NCI-H1092 (cell line): ENCODE measurements around the gene PNMA8C.
"Not testable (repeated sequence)": the region's sequence is repeated elsewhere in the genome, so short reads cannot be mapped to it uniquely, and the experiment has no call there.

Experiments
- DNase-seq: peaks from one replicate; lab custom pipeline; 2025; lab: John Stamatoyannopoulos, UW

PNMA8C gene

DNA sequence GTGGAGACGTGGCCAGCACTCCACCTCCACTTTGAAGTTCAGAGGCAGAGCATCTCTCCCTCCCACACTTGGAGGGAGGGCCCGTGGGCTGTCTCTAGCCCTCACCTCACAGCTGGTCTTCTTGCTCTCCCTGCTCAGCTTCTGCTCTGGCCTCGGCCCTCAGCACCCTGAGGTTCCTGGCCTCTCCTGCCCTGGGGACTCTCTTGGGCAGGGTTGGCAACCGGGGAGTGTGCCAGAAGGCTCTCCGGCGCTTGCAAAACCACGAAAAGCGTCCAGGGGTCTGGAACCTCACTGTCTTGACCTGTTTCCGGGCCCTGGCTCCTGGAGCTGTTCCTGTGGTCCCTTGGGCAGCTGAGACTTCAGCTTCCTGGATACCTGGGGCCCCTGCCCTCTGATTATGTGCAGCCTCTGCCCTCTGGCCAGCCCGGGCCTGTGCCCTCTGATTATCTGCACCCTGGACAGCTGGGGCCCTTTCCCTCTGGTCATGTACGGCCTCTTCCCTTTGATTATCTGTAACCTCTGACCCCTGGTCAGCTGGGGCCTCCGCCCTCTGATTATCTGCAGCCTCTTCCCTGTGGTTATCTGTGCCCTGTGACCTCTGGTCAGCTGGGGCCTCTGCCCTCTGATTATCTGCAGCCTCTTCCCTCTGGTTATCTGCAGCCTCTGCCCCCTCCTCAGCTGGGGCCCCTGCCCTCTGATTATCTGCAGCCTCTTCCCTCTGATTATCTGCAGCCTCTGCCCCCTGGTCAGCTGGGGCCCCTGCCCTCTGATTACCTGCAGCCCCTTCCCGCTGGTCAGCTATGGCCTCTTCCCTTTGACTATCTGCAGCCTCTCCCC is 17.4 kb downstream of the PNMA8C start:
- DNase-seq: no peak

DNA sequence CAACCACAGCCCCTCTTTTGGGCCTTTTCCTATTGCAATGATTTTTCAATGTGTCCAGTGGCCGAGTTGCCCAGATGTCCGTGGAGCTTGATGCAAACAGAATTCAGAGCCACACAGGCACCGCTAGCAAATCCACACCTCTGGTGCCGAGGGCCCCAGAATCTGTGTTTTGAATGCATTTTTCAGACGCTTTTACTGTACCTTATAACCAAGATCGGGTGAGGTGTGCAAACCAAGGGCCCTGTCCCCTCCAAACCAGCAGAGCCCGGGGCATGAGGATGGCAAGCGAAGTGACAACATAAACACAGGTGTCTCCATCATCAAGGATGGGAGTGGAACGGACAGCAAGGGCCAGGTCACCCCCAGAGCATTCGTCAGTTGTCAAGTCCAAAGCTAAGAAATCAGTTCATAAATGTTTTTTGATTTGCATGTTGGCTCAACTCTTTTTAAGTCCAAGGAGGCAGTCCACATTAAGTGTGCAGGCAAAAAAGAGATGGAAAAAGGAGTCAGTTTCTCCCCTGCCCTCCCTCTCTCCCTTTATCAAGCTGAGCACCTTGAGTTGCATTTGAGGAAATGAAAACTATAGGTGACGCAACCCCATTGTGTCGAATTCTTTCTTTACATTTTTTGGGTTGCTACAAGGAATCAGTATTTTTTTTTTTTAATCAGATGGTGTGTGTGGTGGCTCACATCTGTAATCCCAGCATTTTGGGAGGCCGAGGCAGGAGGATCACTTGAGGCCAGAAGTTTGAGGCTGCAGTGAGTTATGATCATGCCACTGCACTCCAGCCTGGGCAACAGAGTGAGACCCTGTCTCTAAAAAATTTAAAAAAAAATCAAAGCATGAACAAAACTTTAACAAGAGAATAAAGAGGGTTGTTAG is 18.3 kb downstream of the PNMA8C start:
- DNase-seq: no peak

DNA sequence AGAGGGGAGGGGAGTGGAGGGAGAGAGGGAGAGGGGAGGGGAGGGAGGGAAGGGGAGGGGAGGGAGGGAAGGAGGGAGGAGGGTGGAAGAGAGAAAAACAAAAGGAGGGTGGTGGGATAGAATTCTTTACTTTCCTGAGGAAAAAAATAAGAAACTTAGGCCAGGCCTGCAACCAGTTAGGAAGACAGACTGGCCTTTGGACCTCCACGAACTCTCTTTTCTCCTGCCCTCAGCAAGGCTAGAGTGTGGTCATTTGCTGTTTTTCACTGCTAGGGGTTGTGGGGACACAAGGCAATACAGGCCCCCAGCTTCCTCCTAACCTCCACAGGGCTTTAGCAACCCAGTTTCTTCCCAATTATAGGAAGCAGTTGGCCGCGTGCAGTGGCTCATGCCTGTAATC is 19.5 kb downstream of the PNMA8C start:
- no peak for DNase-seq

DNA sequence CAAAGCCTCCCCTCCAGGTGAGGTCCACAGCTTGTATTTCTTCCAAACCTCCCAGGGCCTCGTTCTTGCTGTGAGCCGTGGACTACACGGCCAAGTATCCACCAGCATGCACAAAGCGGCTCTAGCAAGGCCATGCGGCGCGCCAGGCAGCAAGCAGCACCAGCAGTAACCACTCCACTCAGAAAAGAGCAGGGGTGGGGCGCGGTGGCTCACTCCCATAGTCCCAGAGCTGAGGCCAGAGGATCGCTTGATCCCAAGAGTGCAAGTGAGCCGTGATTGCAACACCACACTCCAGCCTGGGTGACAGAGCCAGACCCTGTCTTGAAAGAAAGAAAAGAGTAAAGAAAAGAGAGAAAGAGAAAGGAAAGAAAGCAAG is 20.1 kb downstream of the PNMA8C start:
- DNase-seq: no peak

DNA sequence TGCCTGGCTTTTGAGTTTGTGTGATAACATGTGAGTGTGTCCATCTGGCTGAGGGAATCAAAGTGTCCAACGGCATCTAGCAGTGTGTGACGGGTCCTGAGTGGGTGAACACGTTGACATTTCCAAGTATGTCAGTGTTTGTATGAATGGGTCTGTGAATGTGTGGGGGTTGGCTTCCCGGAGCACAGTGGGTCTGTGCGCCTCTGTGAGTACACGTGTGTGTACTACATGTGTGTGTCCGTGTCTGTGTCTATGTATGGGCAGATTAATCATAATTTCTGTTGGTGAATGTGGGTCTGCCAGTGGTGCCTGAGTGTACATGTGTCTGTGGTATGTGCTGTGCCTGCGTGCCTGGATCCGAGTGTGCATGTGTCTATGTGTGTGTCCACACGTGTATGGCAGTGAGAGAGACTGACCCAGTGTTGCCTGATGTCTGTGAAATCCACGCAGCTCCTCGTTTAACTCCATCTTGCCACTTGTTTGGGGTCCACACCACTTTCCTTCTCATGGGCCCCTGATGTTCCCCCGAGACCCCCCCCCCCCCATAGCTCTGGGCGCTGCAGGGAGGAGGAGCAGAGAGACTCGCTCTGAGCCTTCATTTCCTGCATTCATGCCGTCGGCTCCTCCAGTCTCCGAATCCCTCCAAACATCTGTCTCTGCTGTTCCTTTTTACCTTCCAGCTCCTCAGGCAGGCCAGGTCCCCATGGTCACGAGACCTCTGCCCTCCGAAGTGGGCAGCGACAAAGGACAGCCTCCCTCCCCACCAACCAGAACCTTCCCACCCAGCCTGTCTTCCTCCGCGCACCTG is 20.7 kb downstream of the PNMA8C start:
- DNase-seq: no peak

DNA sequence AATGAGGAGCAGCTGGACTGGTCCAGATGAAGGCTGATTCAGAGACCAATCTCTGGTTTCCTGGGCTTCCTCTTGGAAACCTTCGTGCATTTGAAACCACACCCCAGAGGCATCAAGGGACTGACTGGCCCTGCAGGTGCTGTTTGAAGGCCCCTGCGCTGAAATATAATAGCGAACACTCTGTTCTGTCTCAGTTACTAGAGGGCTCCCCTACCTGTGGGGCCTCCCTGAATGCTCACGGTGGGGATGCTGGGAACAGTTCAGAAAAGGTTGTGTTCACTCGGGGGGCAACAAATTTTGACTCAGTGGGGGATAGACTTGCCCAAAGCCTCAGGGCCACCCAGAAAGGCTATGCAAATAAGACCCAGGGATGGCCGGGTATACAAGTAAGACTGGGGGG is 21.8 kb downstream of the PNMA8C start:
- DNase-seq: no peak

DNA sequence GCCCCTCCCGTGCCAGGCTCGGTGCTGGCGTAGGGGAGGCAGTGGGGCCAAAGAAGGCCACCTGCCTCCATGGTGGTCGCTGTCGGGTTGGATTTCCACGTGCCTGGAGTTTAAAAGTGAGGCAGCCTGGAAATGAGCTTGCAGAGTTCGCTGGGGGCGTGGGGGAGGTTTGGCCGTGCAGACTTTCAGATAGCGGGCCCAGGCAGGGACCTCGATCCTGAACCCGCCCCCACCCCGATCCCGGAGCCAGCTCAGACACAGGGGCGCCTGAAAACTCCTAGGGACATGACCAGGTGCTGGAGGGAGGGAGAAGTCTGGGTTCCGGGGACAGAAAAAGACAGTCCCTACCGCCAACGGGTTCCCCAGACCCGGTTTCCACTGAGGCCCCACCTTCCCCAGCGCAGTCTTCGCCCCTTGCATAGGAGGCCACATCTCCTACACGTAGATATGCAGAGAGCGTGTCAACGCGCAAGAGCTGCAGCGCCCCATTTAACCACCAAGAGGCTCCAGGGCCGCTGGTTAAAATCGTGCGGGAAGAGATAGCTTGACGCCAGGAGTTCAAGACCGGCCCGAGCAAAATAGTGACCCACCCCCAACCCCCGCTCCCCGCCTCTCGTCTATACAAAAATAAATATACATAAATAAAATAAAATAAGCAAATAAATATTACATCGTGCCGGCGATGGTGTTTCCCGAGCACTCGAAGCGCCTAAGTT is 23.8 kb downstream of the PNMA8C start:
- no peak for DNase-seq

DNA sequence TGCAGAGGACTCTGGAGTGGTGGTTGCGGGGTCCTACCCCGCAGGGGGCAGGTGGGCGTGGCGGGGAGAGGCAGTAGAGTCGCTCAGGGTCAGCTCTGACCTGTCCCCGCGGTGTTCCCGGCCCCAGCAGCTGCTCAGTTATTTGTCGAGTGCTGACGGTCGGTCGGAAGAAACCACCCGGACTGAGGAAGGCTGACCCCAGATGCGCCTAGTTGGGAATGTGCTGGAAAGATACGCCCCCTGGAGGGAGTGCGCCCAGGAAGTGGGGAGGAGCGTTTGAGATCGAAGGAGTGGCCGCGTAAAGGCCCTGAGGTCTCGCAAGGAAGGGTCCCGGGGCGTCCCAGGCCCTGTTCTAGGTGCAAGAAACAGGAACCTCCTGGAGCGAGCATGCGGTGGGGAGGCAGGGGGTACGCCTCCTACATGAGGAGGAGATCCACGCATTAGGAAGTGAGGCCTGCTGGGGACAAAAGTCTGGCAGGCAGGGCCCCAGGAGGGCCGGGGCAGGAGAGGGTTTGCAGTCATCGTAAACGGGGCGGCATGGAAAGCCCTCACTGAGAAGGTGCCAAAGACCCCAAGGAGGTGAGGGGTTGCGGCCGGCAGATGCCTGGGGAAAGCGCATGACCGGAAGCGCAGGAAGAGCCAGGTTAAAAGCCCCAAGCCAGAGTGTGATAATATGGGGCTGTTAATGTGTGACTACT is 24.5 kb downstream of the PNMA8C start:
- no peak for DNase-seq

DNA sequence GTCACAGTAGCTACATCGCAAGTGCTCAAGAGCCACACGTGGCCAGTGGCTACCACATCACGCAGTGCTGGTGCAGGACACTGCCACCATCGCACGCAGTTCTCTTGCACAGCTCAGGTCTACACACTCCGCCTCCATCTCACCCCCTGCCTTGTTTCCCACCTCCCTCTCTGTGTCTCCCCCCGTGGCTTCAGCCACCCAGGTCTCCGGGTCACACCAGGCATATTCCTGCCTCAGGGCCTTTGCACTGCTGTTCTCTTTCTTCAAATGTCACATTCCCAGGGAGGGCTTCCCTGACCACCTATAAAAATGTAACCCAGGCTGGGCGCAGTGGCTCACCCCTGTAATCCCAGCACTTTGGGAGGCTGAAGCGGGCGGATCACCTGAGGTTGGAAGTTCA is 26.0 kb downstream of the PNMA8C start:
- no peak for DNase-seq

DNA sequence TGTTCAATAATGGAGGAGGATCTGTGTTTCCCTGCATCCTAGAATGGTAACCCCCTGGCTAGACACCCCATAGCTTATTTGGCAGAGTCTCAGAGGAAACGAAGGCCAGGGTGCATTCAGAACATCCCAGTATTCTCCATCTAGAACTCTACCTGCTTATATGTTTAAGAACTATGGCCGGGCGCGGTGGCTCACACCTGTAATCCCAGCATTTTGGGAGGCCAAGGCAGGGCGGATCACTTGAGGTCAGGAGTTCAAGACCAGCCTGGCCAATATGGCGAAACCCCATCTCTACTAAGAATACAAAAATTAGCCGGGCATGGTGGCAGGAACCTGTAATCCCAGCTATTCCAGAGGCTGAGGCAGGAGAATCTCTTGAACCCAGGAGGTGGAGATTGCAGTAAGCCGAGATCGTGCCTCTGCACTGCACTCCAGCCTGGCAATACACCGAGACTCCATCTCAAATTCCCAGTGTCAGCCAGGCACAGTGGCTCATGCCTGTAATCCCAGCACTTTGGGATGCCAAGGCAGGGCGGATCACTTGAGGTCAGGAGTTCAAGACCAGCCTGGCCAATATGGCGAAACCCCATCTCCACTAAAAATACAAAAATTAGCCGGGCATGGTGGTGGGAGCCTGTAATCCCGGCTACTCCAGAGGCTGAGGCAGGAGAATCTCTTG is 30.8 kb downstream of the PNMA8C start:
- DNase-seq: not testable (repeated sequence)

DNA sequence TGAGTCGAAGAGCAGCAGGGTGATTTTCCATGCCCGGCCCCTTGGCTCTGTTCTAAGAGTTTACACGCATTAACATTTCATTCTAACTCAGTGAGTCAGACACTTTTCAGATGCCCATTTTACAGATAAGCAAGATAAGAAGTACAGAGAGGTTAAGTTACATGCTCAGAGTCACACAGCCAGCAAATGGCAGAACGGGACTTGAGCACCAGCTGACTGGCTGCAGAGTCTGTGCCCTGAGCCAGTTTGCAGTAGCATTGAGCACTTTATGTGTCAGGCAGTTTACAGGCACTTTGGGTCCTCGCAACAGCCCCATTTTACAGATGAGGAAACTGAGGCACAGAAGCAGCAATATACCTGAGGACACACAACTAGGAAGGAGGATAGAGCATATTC is 34.3 kb downstream of the PNMA8C start:
- no peak for DNase-seq

DNA sequence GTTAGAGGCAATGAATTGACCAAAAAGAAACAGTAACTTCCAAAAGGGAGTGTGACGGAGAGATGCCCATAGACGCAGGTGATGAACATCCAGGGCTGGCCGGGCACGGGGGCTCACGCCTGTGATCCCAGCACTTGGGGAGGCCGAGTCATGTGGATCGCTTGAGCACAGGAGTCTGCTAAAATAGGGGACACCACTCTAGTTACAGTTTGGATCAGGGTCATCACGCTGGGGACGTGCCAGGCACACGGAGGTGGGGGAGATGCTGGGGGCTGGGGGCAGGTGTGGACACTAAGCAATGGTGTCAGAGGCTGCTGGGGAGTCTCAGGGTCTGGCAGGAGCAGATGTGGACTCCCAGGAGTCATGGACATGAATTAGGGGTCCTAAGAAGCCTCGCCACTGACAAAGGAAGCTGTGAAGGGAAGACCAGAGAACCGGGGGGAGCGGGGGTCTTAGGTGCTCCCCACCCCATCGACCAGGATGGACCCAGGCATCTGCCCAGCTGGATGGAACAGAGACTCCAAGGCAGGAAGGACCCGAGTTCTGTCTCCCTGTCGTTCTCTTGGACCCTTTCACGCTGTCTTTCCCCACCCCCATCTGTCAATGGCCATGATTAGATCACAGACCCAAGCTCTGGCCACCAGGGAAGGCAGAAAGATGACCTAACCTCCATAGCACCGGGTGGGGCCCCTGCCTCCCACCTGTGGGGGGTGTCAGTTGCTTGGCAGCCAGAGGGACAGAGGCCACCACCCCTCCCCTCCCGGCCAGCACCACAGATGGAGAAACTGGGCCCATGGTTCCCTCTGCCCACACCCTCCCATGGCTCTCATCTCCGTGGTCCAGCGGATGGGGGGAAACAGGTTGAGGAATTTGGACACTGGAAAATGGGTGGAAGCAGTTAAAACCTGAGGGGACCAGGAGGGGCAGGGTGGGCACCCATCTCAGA is 35.0 kb downstream of the PNMA8C start:
- no peak for DNase-seq

DNA sequence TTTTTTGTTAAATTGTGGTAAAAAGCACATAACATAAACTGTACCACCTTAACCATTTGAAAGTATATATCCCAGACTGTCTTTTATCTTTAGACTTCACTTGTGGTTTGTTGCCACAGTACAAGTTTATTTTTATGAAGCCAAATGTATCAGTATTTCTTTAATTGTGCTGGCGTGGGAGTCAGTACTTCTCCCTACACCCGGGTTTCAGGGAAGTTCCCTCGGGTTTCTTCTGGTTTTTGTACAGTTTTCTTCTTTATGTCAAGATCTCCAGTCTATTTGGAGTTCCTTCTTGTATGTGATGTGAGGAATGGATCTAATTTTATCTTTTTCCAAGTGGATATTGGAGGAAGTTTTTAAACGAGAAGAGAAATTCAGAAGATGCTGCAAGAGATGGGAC is 35.9 kb downstream of the PNMA8C start:
- DNase-seq: no peak

DNA sequence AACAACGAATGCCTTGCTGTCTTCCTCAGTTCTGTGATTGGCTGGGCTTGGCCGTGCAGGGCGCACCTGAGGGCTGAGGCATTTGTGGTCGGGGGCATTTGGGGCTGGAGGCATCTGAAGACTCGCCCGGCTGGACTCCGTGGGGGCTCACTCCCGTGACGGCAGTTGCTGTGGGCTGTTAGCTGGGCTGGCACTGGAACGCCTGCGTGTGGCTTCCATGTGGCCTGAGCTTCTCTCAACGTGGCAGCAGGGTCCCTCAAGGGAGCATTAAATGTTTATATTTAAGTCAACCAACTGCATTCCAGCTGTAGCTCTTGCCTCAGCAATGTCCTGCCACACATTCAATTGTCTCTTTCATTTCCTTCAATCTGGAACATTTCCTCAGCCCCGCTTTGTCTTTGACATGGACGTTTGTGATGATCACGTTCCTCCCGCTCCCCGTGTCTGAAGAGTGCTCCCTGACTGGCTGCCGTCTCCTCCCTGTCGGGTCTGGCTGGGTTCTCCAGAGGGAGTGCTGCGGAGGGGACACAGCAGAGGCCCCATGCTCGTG is 36.4 kb downstream of the PNMA8C start:
- no peak for DNase-seq

DNA sequence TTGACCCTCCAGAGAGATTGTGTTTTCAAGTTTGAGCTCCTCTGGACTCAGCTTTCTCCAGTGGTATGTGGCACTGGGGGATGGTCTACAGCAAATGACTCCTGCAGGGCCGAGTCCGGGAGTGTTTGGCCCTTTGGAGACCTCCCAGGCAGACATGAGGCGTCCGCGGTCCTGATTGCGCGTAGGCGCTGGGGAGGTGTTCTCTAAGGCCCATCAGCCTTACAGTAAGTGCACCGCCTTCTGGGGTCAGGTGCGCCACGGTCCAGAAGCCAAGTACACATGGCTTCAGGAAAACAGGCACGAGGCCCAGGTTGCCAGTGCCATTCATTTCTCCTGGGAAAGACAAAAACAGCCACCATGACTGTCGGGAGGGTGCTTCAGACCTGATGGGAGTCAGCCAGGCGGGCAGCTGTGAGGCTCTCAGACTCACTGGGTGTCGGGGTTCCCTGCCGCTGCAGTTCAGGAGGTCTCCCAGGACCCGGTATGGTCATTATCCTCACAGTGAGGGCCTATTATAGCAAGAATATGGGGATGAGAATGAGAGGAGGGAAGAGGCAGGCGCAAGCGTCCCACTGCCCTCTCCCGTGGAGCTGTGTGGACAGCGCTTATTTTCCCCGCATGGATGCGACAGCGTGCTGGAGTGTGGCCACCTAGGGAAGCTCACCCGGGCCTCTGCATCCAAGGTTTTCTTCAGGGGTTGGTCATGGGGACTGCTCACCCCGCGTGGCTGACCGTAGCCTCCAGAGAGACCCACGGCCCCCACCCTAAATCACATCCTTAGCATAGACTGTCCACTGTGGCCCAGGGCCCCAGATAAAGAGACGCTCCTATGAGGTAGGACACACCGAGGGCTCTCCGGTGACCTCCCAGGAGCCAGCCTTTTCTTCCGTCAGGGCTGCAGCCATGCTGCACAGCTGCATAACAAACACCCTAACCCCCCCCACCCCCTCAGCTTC is 37.2 kb downstream of the PNMA8C start:
- DNase-seq: no peak

DNA sequence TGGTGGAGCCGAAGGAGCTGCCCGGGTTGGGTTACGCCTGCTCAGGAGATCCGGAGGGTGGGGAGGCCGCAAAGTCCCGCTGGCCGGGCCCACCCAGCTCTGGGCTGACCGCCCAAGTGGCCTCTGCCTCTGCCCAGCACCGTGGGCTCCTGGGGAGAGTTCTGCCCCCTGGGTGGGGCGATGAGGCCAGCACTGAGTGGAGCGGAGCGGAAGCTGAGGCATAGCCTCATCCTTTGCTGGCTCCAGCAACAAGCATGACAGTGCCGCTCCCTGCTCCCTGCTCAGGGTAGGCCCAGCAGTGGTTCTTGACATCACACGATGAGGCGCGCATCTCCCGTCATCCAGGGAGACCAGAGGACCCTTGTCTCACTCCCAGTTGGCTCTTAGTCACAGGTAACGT is 37.9 kb downstream of the PNMA8C start:
- no peak for DNase-seq

DNA sequence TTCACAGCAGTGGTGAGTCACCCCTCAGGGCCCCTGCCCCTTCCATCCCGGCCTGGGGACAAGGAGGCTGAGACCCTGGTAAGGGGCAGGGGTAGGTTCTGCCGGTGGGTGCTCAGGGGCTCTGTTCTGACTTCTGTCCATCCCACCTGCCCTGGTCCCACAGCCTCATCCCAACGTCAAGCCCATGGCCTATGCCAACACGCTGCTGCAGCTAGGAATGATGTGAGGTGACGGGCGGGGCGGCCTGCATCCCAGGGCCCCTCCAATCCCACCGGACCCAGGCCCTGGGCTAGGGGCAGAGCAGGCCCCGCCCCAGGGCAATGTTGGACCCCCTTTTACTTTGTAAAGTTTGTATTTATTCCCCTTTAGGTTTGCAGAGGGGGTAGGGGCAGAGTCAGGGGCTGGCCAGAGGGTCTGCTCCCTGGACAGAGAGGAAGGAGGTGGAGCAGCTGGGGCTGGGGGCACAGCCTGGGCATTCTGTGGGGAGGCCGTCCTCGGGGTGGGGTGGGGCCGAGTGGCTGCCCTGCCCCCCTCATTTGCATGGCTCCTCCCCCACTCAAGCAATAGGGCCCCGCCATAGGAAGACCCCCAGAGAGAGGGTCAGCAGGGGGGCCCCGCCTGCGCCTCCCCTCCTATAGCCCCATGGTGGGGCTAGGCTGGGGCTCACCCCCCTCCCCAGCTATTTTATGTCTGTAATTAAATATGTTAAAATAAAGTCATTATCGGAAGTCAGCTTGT is 38.4 kb downstream of the PNMA8C start:
- no peak for DNase-seq
